Measurements from ENCODE around the gene RRP8. TPM values are rescaled to one million over a fixed set of nuclear protein-coding genes. Genes with fewer than 3 reads are reported as not detected.

The RRP8 gene
- polyA plus RNA-seq, 4 donors: 15.9 to 28.4 (median 21.2) TPM

DNA sequence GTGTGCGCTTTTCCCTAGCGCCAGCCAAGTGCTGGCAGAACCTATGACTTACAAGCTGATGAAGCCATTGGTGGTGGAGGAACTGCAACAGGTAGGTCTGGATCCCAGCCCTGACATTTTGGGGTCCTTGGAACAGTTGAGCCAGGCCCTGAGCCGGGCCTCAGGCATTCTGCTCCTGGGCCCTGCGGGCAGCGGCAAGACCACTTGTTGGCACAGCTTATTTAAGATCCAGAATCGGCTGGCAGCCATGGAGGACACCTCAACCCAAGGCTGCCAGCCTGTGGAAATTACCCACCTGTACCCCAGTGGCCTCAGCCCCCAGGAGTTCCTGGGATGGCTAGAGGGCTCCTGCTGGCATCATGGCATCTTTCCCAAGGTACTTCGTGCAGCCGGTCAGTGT is 56.7 kb downstream of the RRP8 start:
- H3K9me3 ChIP-seq (ENCODE audit: control insufficient read depth in 2 of 2, insufficient read depth in 1 of 2, low read depth in 1 of 2, low read length in 1 of 2): no peaks in the 10 kb centered on the region
- H3K27me3 ChIP-seq (ENCODE audit: control insufficient read depth in 3 of 3, insufficient read depth in 3 of 3, low read length in 3 of 3): no peaks in the 10 kb centered on the region
- WGBS, 3 donors: 93 to 96% (median 96%) methylated on average over 8 of the region's 8 CpGs
- no peaks in the 10 kb centered on the region for H3K4me1 ChIP-seq (ENCODE audit: control insufficient read depth in 3 of 3, insufficient read depth in 2 of 3, low read depth in 1 of 3, low read length in 2 of 3)
- H3K27ac ChIP-seq (ENCODE audit: low read depth in 1 of 3, low read length in 2 of 3): no peak overlapping the region
- DNase-seq (no peak), FAIRE-seq (no peak)
- H3K4me3 ChIP-seq (ENCODE audit: low read depth in 1 of 3, low read length in 3 of 3): no peak overlapping the region
- H3K36me3 ChIP-seq (ENCODE audit: control insufficient read depth in 3 of 3, insufficient read depth in 2 of 3, low read depth in 1 of 3, low read length in 3 of 3): peaks cover 0 to 40% (median 3%) of the 10 kb centered on the region in 3 donors

DNA sequence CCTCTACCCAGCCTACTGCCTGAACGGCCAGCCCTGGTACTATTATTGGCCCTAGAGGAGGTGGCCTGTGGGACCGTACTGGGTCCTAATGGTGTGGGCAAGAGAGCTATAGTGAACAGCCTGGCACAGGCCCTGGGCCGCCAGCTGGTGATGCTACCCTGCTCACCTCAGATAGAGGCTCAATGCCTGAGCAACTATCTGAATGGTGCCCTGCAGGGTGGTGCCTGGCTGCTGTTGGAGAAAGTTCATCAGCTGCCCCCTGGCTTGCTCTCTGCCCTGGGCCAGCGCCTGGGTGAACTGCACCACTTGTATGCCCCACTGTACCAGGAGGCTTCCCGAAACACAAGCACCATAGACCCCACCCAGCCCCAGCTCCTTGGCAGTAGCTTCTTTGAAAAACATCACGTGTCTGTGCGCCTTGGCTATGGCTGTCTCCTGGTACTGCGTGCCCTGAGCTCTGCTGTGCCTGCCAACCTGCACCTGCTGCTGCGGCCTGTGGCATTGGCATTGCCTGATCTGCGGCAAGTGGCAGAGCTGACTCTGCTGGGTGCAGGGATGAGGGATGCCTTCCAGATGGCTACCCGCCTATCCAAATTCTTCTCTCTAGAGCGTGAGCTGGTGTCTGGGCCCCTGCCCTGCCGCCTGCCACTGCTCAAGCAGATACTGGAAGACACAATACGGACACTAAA is 57.4 kb downstream of the RRP8 start:
- H3K4me3 ChIP-seq (ENCODE audit: low read depth in 1 of 3, low read length in 3 of 3): no peak overlapping the region
- no peak for FAIRE-seq

More for the DNA sequence above, 57.4 kb downstream of the RRP8 start:
- H3K9me3 ChIP-seq (ENCODE audit: control insufficient read depth in 2 of 2, insufficient read depth in 1 of 2, low read depth in 1 of 2, low read length in 1 of 2): no peaks in the 10 kb centered on the region
- DNase-seq: no peak
- H3K27me3 ChIP-seq (ENCODE audit: control insufficient read depth in 3 of 3, insufficient read depth in 3 of 3, low read length in 3 of 3): no peaks in the 10 kb centered on the region
- H3K27ac ChIP-seq (ENCODE audit: low read depth in 1 of 3, low read length in 2 of 3): no peak overlapping the region
- WGBS, 3 donors: 96 to 98% (median 97%) methylated on average over 14 of the region's 14 CpGs
- no peaks in the 10 kb centered on the region for H3K4me1 ChIP-seq (ENCODE audit: control insufficient read depth in 3 of 3, insufficient read depth in 2 of 3, low read depth in 1 of 3, low read length in 2 of 3)
- H3K36me3 ChIP-seq (ENCODE audit: control insufficient read depth in 3 of 3, insufficient read depth in 2 of 3, low read depth in 1 of 3, low read length in 3 of 3): peaks cover 0 to 40% (median 3%) of the 10 kb centered on the region in 3 donors

Other genes starting within 250 kb of the RRP8 start
- 10 to 100 TPM; 22.0 to 41.2 (median 29.3) TPM for gene SMPD1, start 213.1 kb downstream of the RRP8 start, polyA plus RNA-seq
- 10 to 100 TPM in 2 of 4 donors, 1 to 10 TPM in 2; 2.5 to 17.8 (median 11.9) TPM for gene APBB1, start 184.5 kb downstream of the RRP8 start, polyA plus RNA-seq
- 1 to 10 TPM in 3 of 4 donors, under 1 TPM in 1; 0.85 to 5.7 (median 3.3) TPM for gene HPX, start 162.6 kb downstream of the RRP8 start, polyA plus RNA-seq
- gene TRIM3, start 129.7 kb downstream of the RRP8 start, polyA plus RNA-seq: 10 to 100 TPM; 11.0 to 96.4 (median 39.3) TPM
- gene ARFIP2, start 122.3 kb downstream of the RRP8 start, polyA plus RNA-seq: 10 to 100 TPM; 48.5 to 68.8 (median 64.1) TPM
- 10 to 100 TPM; 15.9 to 47.1 (median 23.9) TPM for gene TIMM10B, start 122.1 kb downstream of the RRP8 start, polyA plus RNA-seq
- 10 to 100 TPM in 1 of 4 donors, 1 to 10 TPM in 3; 4.0 to 10.5 (median 9.0) TPM for gene DNHD1, start 106.3 kb downstream of the RRP8 start, polyA plus RNA-seq
- 10 to 100 TPM; 73.9 to 99.2 (median 93.1) TPM for gene ILK, start 158 bp upstream of the RRP8 start, polyA plus RNA-seq
- 100 to 1,000 TPM in 2 of 4 donors, 10 to 100 TPM in 2; 62.6 to 133 (median 105) TPM for gene TAF10, start 8.6 kb upstream of the RRP8 start, polyA plus RNA-seq
- gene TPP1, start 15.8 kb upstream of the RRP8 start, polyA plus RNA-seq: 100 to 1,000 TPM in 1 of 4 donors, 10 to 100 TPM in 3; 25.4 to 429 (median 34.7) TPM
- gene DCHS1, start 52.2 kb upstream of the RRP8 start, polyA plus RNA-seq: 10 to 100 TPM in 1 of 4 donors, 1 to 10 TPM in 1, under 1 TPM in 2; under 0.01 to 10.7 (median 3.6) TPM
- gene MRPL17, start 79.7 kb upstream of the RRP8 start, polyA plus RNA-seq: 10 to 100 TPM; 17.8 to 64.5 (median 34.2) TPM
- gene OR2AG2, start 168.4 kb upstream of the RRP8 start, polyA plus RNA-seq: under 1 TPM in 2 of 4 donors, not detected in 2; 0.07 to 0.09 TPM
- gene OR2AG1, start 179.4 kb upstream of the RRP8 start, polyA plus RNA-seq: under 1 TPM in 1 of 4 donors, not detected in 3; 0.01 TPM
- gene OR6A2, start 196.1 kb upstream of the RRP8 start, polyA plus RNA-seq: under 1 TPM in 1 of 4 donors, not detected in 3; 0.03 TPM
- gene OR10A5, start 242.1 kb upstream of the RRP8 start, polyA plus RNA-seq: not detected